ENCODE results near the gene HNRNPDL. TPM values are rescaled to one million over a fixed set of nuclear protein-coding genes. Genes with fewer than 3 reads are reported as not detected.

HNRNPDL gene
- total and polyA plus RNA-seq, 2 of the 4 experiments (the other 2 are of a cell fraction), result 52.9 to 276 TPM

DNA sequence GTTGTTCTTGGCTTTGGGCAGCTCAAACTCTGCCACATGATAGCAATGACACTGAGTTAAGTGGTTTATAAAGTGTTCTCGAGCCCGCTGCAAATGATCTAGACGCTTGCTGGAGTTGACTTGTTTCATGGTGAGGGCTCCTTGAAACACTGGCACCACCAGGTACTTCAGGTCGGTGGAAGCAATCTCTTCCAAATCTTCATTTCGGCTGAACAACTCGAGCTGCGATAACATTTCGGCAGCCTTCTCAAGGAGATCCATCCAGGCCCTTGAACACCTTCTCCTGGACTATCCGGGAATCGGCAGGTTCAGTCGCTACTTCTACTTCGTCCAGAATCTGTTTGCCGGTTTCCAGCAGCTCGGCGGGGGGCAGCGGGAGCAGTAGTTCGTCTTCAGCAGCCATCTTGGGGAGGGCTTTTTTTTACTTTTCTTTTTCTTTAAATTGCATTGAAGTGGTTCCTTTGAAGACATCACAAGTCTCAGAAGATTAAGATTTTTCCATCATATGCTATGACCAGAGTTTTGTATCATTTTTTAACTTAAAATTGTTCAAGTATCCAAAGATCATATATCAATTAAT lies 28.0 kb downstream of the HNRNPDL start:
- Histone ChIP-seq H3K9me1 (ENCODE audit: insufficient read depth, low read length) (no peaks in the 10 kb centered on the region), H3K56ac (ENCODE audit: extremely low read depth, insufficient read depth, low read length) (no peak overlapping the region), H3K14ac (replicated peaks; ENCODE audit: low read depth, low read length) (0 out of 2 replicates have a peak overlapping the region, but pooled peaks have one; percentile 32), H4K20me1 (ENCODE audit: insufficient read depth, low read length) (no peaks in the 10 kb centered on the region), H2BK15ac (ENCODE audit: low read depth, low read length) (no peak overlapping the region), H3K4ac (ENCODE audit: low read depth, low read length) (no peak overlapping the region), H2AFZ (replicated peaks; ENCODE audit: low read length, poor library complexity) (no peak overlapping the region), H3K27ac (ENCODE audit: insufficient read depth, low read length) (no peak overlapping the region), H3K27me3 (ENCODE audit: control insufficient read depth, insufficient read depth, low read length) (no peaks in the 10 kb centered on the region), H4K91ac (ENCODE audit: insufficient read depth, low read depth, low read length) (no peak overlapping the region), H3K4me3 (ENCODE audit: insufficient read depth, low read depth, low read length) (no peak overlapping the region), H3K4me1 (ENCODE audit: control insufficient read depth, insufficient read depth, low read length) (no peaks in the 10 kb centered on the region), H2AK9ac (replicated peaks; ENCODE audit: low read depth, low read length, poor library complexity) (no peak overlapping the region), H3K36me3 (ENCODE audit: control insufficient read depth, insufficient read depth, low read length) (no peaks in the 10 kb centered on the region), H2BK120ac (ENCODE audit: low read depth, low read length) (no peak overlapping the region), H4K8ac (ENCODE audit: low read depth in 2 of 2, low read length in 2 of 2) (no peak overlapping the region), H3K9ac (ENCODE audit: low read depth, low read length) (no peak overlapping the region), H3K18ac (ENCODE audit: low read depth, low read length) (no peak overlapping the region), H2BK20ac (ENCODE audit: low read depth, low read length) (no peak overlapping the region), H3K9me3 (ENCODE audit: control insufficient read depth, insufficient read depth, low read length) (no peaks in the 10 kb centered on the region), H2AK5ac (ENCODE audit: low read depth, low read length) (no peak overlapping the region), H3K23ac (ENCODE audit: low read depth, low read length) (no peak overlapping the region), H2BK5ac (ENCODE audit: low read depth, low read length, poor library complexity, severe bottlenecking) (no peak overlapping the region), H3K79me1 (ENCODE audit: low read depth in 1 of 2, low read length in 2 of 2) (no peaks in the 10 kb centered on the region), H3K4me2 (ENCODE audit: low read depth, low read length) (no peak overlapping the region), H4K5ac (ENCODE audit: low read depth, low read length) (no peak overlapping the region)
- CTCF ChIA-PET, result no interaction called here
- DNase-seq, result no peak
- TF ChIP-seq, protein P1, sequence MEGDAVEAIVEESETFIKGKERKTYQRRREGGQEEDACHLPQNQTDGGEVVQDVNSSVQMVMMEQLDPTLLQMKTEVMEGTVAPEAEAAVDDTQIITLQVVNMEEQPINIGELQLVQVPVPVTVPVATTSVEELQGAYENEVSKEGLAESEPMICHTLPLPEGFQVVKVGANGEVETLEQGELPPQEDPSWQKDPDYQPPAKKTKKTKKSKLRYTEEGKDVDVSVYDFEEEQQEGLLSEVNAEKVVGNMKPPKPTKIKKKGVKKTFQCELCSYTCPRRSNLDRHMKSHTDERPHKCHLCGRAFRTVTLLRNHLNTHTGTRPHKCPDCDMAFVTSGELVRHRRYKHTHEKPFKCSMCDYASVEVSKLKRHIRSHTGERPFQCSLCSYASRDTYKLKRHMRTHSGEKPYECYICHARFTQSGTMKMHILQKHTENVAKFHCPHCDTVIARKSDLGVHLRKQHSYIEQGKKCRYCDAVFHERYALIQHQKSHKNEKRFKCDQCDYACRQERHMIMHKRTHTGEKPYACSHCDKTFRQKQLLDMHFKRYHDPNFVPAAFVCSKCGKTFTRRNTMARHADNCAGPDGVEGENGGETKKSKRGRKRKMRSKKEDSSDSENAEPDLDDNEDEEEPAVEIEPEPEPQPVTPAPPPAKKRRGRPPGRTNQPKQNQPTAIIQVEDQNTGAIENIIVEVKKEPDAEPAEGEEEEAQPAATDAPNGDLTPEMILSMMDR (conservative IDR thresholded peaks at IDR 0.05; ENCODE audit: low read depth, low read length), result no peak
- TF ChIP-seq, protein P2, sequence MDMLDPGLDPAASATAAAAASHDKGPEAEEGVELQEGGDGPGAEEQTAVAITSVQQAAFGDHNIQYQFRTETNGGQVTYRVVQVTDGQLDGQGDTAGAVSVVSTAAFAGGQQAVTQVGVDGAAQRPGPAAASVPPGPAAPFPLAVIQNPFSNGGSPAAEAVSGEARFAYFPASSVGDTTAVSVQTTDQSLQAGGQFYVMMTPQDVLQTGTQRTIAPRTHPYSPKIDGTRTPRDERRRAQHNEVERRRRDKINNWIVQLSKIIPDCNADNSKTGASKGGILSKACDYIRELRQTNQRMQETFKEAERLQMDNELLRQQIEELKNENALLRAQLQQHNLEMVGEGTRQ (IDR thresholded peaks at IDR 0.05; ENCODE audit: low read depth, low read length), result no peak
- TF ChIP-seq FOS (IDR thresholded peaks at IDR 0.05; ENCODE audit: low read depth, low read length) (no peak), MAZ (IDR thresholded peaks at IDR 0.05; ENCODE audit: borderline replicate concordance, low read depth, low read length) (no peak), BHLHE40 (IDR thresholded peaks at IDR 0.05; ENCODE audit: low read depth, low read length) (no peak), MXI1 (IDR thresholded peaks at IDR 0.05; ENCODE audit: borderline replicate concordance, low read depth, low read length) (no peak), CEBPB (IDR thresholded peaks at IDR 0.05; ENCODE audit: low read depth, low read length) (no peak), MAFK (IDR thresholded peaks at IDR 0.05; ENCODE audit: low read depth, low read length) (no peak)
- no peak for ATAC-seq (ENCODE audit: low read depth)
- intact Hi-C loops (cut with micrococcal nuclease) (no loop called here), dilution Hi-C loops (cut with HindIII; ENCODE audit: low sequenced_read_pairs, unreplicated experiment) (no loop called here), in situ Hi-C loops (cut with MboI; ENCODE audit: low sequenced_read_pairs) (no loop called here)
- 77% methylated on average over 4 of the region's 17 CpGs; no CpG with 5 or more reads in 1 of the 2 experiments for WGBS, 2 experiments (ENCODE audit: extremely low coverage in 2 of 2, insufficient read length in 1 of 2)
- POLR2A ChIA-PET (ENCODE audit: unreplicated experiment), result no interaction called here
- BruUV-seq (replicated peaks), result no TSS peak

Data from IMR-90 (cell line).